GM12801 (cell line): ENCODE measurements around the gene MSI2.

Experiments
- TF ChIP-seq, protein P1 (sequence below): IDR thresholded peaks from one replicate; pipeline ENCODE4 v1.5.1; 2011; ENCODE audit warnings: control low read depth; ENCODE audit not compliant: insufficient read length; ENCODE audit errors: extremely low read depth

MSI2 gene

DNA sequence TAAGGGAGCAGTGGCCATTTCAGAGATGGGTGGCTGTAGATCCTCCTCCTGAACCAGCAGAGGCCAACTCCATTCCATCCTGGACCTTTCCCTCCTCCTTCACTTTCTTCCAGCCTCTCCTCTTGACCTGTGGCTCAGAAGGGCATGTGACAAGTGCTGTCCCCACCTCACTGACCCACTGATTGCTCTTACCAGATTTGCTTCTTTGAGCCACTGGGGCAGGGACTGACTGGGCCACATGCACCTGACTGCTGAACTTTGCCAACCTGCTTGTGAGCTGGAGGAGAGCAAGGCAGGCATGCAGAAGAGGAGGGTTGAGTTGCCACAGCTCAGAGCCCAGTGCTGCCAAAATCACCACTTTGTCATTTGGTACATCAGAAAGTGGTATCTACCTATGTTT lies 68.3 kb downstream of the MSI2 start:
- TF ChIP-seq, protein P1, sequence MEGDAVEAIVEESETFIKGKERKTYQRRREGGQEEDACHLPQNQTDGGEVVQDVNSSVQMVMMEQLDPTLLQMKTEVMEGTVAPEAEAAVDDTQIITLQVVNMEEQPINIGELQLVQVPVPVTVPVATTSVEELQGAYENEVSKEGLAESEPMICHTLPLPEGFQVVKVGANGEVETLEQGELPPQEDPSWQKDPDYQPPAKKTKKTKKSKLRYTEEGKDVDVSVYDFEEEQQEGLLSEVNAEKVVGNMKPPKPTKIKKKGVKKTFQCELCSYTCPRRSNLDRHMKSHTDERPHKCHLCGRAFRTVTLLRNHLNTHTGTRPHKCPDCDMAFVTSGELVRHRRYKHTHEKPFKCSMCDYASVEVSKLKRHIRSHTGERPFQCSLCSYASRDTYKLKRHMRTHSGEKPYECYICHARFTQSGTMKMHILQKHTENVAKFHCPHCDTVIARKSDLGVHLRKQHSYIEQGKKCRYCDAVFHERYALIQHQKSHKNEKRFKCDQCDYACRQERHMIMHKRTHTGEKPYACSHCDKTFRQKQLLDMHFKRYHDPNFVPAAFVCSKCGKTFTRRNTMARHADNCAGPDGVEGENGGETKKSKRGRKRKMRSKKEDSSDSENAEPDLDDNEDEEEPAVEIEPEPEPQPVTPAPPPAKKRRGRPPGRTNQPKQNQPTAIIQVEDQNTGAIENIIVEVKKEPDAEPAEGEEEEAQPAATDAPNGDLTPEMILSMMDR = no peak

DNA sequence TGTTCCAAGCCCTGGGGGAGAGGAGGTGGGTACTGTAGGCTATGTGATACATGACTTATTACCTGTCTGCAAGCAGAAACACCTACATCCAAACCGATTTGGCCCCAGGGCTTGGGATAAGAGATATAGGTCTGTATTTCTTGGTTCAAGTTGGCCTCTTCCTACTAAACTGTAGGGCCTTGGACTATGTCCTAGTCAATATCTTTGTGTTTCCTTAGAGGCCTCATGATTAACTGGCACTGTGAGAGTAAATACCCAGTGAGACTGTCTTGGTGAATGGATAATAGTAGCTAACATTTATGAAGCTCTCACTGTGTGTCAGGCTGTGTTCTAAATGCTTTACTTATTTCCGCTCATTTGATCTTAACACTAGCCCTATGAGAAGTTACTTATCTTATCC lies 70.0 kb downstream of the MSI2 start:
- TF ChIP-seq, protein P1 = no peak

DNA sequence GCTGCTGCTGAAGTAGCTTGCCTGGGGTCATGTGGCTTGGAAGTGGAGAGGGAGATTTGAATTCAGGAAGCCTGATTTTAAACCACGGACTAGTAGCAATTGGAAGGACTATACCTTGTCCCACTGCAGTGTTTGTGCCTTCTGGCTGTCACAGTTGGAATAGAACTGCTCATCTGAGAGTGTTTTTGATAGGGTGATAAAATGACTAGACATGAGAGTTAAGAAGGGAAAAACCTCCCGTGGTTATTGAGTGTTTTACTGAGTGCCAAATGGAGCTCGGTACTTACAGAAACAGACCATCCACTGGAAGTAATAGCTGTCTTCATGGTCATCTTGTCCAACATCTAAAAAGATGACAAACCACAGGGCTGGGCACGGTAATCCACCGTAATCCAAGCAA lies 70.4 kb downstream of the MSI2 start:
- TF ChIP-seq, protein P1 = no peak

DNA sequence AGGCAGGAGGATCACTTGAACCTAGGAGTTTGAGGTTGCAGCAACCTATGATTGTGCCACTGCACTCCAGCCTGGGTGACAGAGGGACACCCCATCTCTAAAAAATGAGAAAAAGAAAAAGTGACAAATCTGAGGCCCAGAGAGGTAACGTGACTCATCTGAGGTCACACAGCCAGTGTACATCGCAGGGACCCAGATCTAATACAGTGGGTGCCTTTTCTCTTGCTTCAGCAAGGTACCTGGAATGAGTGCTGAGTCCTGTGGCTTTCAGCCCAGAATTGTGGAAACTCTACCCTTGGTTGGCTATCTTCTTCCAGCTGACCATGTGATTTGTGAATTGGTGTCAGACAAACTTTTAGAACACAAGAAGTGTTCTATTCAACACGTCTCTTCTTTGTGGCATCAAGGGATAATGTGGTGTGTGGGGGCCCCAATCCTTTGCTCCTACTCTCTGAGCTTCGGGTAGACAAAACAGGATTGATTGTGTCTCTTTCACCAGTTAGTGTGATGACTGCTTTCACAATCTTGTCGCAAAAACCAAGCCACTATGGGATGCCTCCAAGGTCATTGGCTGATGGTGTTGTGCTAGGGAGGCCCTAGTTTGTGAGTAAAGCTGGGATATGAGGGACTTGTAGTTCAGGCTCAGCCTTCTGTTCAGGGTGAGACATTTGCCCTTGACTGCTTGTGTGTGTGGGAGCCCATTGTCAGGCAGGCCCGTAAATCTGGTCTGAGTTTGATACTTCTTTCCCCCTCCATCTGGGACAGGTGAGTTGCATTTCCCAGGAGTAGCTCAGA lies 71.0 kb downstream of the MSI2 start:
- TF ChIP-seq, protein P1 = no peak

DNA sequence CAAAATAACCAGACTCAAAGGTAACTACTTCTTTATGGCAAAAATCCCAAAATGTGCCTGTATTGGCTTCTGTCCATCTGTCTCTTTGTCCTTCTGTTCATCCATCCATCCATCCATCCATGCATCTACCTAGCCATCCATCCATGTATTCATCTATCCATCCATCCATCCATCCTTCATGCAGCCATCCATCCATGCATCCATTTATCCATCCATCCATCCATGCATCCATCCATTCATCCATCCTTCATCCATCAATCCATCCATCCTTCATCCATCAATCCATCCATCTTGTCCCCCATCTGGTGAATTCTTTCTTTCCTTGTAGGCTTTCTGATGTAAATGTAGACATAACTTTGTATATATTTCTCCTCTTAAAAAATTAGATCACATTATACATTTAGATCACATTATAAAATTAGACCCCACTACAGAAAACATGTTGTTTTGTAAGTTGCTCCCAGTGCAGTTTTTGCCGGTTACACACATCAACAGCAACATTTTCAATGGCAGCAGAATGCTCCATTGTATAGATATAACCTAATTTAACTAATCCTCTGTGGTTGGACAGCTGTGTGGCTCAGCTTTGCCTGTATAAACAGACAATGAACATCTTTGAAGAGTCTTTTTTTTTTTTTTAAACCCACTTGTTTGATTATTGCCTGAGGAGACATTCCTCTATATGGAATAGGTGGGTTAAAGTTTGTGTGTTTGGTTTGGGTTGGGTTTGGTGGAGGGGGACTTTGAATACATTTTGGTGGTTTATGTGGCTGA lies 72.0 kb downstream of the MSI2 start:
- TF ChIP-seq, protein P1 = no peak

DNA sequence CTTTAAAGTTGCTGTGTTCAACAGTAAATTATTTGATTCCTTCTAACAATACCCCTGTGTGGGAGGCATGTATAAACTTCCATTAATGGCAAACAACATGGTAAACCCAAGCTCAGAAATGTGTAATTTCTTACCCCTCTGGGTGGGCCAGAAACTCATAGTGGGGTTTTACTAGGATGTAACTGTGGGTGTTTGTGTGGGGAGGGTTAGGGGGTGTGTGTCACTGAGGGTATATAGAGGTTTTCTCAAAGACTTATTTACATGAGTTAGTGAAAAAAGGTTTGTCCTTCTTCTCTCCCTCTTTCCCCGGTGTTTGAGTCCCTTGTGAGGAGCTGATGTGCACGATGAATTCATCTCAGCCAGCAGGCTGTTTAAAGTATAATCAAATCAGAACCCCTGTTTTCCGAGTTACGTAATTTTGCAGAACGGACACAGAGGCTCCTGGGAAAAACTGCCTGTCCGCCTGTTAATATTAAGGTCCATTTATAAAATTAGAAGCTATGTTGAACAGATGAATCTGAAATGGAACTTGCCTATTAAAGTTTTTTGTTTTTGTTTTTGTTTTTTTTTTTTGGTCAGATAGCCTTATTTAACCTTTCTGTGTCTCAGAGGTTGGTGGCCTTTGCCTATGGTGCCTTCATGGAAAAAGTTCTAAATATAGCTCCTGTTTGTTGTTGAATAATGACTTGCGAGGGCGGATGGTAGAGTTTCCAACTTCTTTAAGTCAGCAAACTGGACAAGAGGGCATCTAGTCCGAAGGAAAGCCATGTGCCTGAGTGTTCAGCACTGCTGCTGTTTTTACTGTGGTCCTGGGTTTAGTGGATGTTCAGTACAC lies 73.3 kb downstream of the MSI2 start:
- TF ChIP-seq, protein P1 = no peak

DNA sequence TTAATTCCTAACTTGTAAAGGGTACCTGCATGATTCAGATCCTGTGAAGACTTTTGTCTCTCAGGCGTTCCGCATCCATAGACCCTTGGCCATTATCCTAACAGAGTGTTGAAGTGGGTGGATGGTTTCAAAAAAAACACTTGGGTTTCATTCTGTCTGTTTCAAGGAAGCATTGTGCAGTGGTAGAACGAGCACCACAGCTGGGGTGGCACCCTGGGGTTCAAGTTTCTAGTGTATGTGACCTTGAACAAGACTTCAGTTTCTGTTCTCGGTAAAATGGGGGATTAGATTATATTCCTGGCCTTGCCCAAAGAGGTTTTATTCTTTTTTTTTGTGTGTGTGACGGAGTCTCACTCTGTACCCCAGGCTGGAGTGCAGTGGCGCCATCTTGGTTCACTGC lies 74.3 kb downstream of the MSI2 start:
- TF ChIP-seq, protein P1 = no peak
